ENCODE results near the gene MINAR1. TPM values are rescaled to one million over a fixed set of nuclear protein-coding genes. Genes with fewer than 3 reads are reported as not detected.
"Not testable (repeated sequence)": the region's sequence is repeated elsewhere in the genome, so short reads cannot be mapped to it uniquely, and the experiment has no call there.

Gene MINAR1
- total RNA-seq (2014; rRNA removed; shearing (Covaris generic)): 0.84 and 2.5 TPM in 2 replicates

GRCh38 chr15:79431636-79432344, at the start of gene MINAR1:
Gene MINAR1, plus strand, starts transcription at chr15:79432336. Its CDS starts 23,812 bp downstream, at chr15:79456148.
- peak; percentile 62 for DNase-seq (ENCODE audit: low read depth)

GRCh38 chr15:79394231-79394630, 37.9 kb upstream of the MINAR1 start:
- peak; percentile 23 for DNase-seq (ENCODE audit: low read depth)

- no peak for DNase-seq (ENCODE audit: low read depth)
Observed at GRCh38 chr15:79396850-79397249, 35.3 kb upstream of the MINAR1 start.

- DNase-seq (ENCODE audit: low read depth): no peak
Observed at GRCh38 chr15:79397269-79397910, 34.7 kb upstream of the MINAR1 start.

GRCh38 chr15:79399606-79400005, 32.5 kb upstream of the MINAR1 start:
- no peak for DNase-seq (ENCODE audit: low read depth)

- no peak for DNase-seq (ENCODE audit: low read depth)
Observed at GRCh38 chr15:79400650-79401049, 31.5 kb upstream of the MINAR1 start.

GRCh38 chr15:79401301-79401700, 30.8 kb upstream of the MINAR1 start:
- DNase-seq (ENCODE audit: low read depth): peak; percentile 6

- no peak for DNase-seq (ENCODE audit: low read depth)
Observed at GRCh38 chr15:79402136-79402535, 30.0 kb upstream of the MINAR1 start.

GRCh38 chr15:79403501-79403900, 28.6 kb upstream of the MINAR1 start:
- peak; percentile 73 for DNase-seq (ENCODE audit: low read depth)

- DNase-seq (ENCODE audit: low read depth): no peak
Observed at GRCh38 chr15:79406210-79406609, 25.9 kb upstream of the MINAR1 start.

GRCh38 chr15:79408041-79408440, 24.1 kb upstream of the MINAR1 start:
- DNase-seq (ENCODE audit: low read depth): no peak

- DNase-seq (ENCODE audit: low read depth): no peak
Observed at GRCh38 chr15:79410237-79410636, 21.9 kb upstream of the MINAR1 start.

GRCh38 chr15:79412010-79412409, 20.1 kb upstream of the MINAR1 start:
- no peak for DNase-seq (ENCODE audit: low read depth)

GRCh38 chr15:79412429-79412828, 19.7 kb upstream of the MINAR1 start:
- no peak for DNase-seq (ENCODE audit: low read depth)

GRCh38 chr15:79416876-79417275, 15.3 kb upstream of the MINAR1 start:
- no peak for DNase-seq (ENCODE audit: low read depth)

- no peak for DNase-seq (ENCODE audit: low read depth)
Observed at GRCh38 chr15:79418693-79419279, 13.3 kb upstream of the MINAR1 start.

GRCh38 chr15:79425591-79426295, 6.4 kb upstream of the MINAR1 start:
- DNase-seq (ENCODE audit: low read depth): no peak

- DNase-seq (ENCODE audit: low read depth): not testable (repeated sequence)
Observed at GRCh38 chr15:79426899-79427298, 5.2 kb upstream of the MINAR1 start.

GRCh38 chr15:79427781-79428598, 4.1 kb upstream of the MINAR1 start:
- no peak for DNase-seq (ENCODE audit: low read depth)

GRCh38 chr15:79430901-79431635, 1.1 kb upstream of the MINAR1 start:
- DNase-seq (ENCODE audit: low read depth): no peak
